ENCODE data around the gene RRP1B. TPM values are rescaled to one million over a fixed set of nuclear protein-coding genes. Genes with fewer than 3 reads are reported as not detected.

RRP1B gene
- total and polyA plus RNA-seq, 4 donors = 13.1 to 25.8 (median 21.7) TPM

- WGBS (ENCODE audit: insufficient coverage) = 94% methylated on average over 16 of the region's 21 CpGs
- peaks cover 80% of the 10 kb centered on the region for H3K36me3 ChIP-seq (ENCODE audit: control insufficient read depth, insufficient read depth, low read length)
- no peaks in the 10 kb centered on the region for H3K9me3 ChIP-seq (ENCODE audit: control insufficient read depth, insufficient read depth, low read length)
- no peaks in the 10 kb centered on the region for H3K27me3 ChIP-seq (ENCODE audit: control insufficient read depth, insufficient read depth, low read length)
- H3K4me1 ChIP-seq (ENCODE audit: control insufficient read depth, insufficient read depth, low read length) = peaks cover 8% of the 10 kb centered on the region
- no peak overlapping the region for H3K27ac ChIP-seq (ENCODE audit: low read depth, low read length)
- no peak for DNase-seq (ENCODE audit: low read depth in 4 of 6, low spot score in 6 of 6)
- no peak overlapping the region for H3K4me3 ChIP-seq (ENCODE audit: low read depth, low read length)
Observed at GRCh38 chr21:43686811-43687565, 27.6 kb downstream of the RRP1B start.

DNA sequence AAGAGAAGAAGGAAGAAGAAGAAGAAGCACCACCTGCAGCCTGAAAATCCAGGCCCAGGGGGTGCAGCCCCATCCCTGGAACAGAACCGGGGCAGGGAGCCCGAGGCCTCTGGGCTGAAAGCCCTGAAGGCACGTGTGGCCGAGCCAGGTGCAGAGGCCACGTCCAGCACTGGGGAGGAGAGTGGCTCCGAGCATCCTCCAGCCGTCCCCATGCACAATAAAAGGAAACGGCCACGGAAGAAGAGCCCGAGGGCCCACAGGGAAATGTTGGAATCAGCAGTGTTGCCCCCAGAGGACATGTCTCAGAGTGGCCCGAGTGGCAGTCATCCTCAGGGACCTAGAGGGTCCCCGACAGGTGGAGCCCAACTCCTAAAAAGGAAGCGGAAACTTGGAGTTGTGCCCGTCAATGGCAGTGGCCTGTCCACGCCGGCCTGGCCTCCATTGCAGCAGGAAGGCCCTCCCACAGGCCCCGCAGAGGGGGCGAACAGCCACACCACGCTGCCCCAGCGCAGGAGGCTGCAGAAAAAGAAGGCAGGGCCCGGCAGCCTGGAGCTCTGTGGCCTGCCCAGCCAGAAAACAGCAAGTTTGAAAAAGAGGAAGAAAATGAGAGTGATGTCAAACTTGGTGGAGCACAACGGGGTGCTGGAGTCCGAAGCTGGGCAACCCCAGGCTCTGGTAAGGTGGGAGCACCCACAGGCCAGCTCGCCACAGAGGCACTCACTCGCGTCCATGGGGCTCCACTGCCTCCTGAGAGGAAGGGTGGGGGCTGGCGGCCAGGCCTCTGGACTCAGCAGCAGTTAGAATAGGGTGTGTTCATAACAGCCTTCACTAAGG, 28.4 kb downstream of the RRP1B start:
- DNase-seq (ENCODE audit: low read depth in 4 of 6, low spot score in 6 of 6) = no peak
- Histone ChIP-seq H3K9me3 (ENCODE audit: control insufficient read depth, insufficient read depth, low read length) (no peaks in the 10 kb centered on the region), H3K4me1 (ENCODE audit: control insufficient read depth, insufficient read depth, low read length) (peaks cover 8% of the 10 kb centered on the region), H3K27me3 (ENCODE audit: control insufficient read depth, insufficient read depth, low read length) (no peaks in the 10 kb centered on the region), H3K4me3 (ENCODE audit: low read depth, low read length) (no peak overlapping the region), H3K27ac (ENCODE audit: low read depth, low read length) (peak overlapping the region; percentile 49), H3K36me3 (ENCODE audit: control insufficient read depth, insufficient read depth, low read length) (peaks cover 82% of the 10 kb centered on the region)
- 91% methylated on average over 25 of the region's 27 CpGs for WGBS (ENCODE audit: insufficient coverage)

GRCh38 chr21:43688906-43689305, 29.5 kb downstream of the RRP1B start:
- no peaks in the 10 kb centered on the region for H3K27me3 ChIP-seq (ENCODE audit: control insufficient read depth, insufficient read depth, low read length)
- H3K4me1 ChIP-seq (ENCODE audit: control insufficient read depth, insufficient read depth, low read length) = peaks cover 8% of the 10 kb centered on the region
- no peak for DNase-seq (ENCODE audit: low read depth in 4 of 6, low spot score in 6 of 6)
- peaks cover 88% of the 10 kb centered on the region for H3K36me3 ChIP-seq (ENCODE audit: control insufficient read depth, insufficient read depth, low read length)
- no peak overlapping the region for H3K27ac ChIP-seq (ENCODE audit: low read depth, low read length)
- no peak overlapping the region for H3K4me3 ChIP-seq (ENCODE audit: low read depth, low read length)
- H3K9me3 ChIP-seq (ENCODE audit: control insufficient read depth, insufficient read depth, low read length) = no peaks in the 10 kb centered on the region
- 94% methylated on average over 12 of the region's 12 CpGs for WGBS (ENCODE audit: insufficient coverage)

GRCh38 chr21:43689556-43690337, 30.4 kb downstream of the RRP1B start:
- Histone ChIP-seq H3K36me3 (ENCODE audit: control insufficient read depth, insufficient read depth, low read length) (peaks cover 91% of the 10 kb centered on the region), H3K27ac (ENCODE audit: low read depth, low read length) (no peak overlapping the region), H3K27me3 (ENCODE audit: control insufficient read depth, insufficient read depth, low read length) (no peaks in the 10 kb centered on the region), H3K4me3 (ENCODE audit: low read depth, low read length) (no peak overlapping the region), H3K4me1 (ENCODE audit: control insufficient read depth, insufficient read depth, low read length) (peaks cover 8% of the 10 kb centered on the region), H3K9me3 (ENCODE audit: control insufficient read depth, insufficient read depth, low read length) (no peaks in the 10 kb centered on the region)
- WGBS (ENCODE audit: insufficient coverage) = 87% methylated on average over 28 of the region's 32 CpGs
- DNase-seq (ENCODE audit: low read depth in 4 of 6, low spot score in 6 of 6) = no peak

- WGBS (ENCODE audit: insufficient coverage) = 93% methylated on average over 7 of the region's 7 CpGs
- no peaks in the 10 kb centered on the region for H3K9me3 ChIP-seq (ENCODE audit: control insufficient read depth, insufficient read depth, low read length)
- no peaks in the 10 kb centered on the region for H3K27me3 ChIP-seq (ENCODE audit: control insufficient read depth, insufficient read depth, low read length)
- peaks cover 8% of the 10 kb centered on the region for H3K4me1 ChIP-seq (ENCODE audit: control insufficient read depth, insufficient read depth, low read length)
- no peak overlapping the region for H3K4me3 ChIP-seq (ENCODE audit: low read depth, low read length)
- no peak overlapping the region for H3K27ac ChIP-seq (ENCODE audit: low read depth, low read length)
- peaks cover 92% of the 10 kb centered on the region for H3K36me3 ChIP-seq (ENCODE audit: control insufficient read depth, insufficient read depth, low read length)
- no peak for DNase-seq (ENCODE audit: low read depth in 4 of 6, low spot score in 6 of 6)
Observed at GRCh38 chr21:43690346-43690745, 31.0 kb downstream of the RRP1B start.

DNA sequence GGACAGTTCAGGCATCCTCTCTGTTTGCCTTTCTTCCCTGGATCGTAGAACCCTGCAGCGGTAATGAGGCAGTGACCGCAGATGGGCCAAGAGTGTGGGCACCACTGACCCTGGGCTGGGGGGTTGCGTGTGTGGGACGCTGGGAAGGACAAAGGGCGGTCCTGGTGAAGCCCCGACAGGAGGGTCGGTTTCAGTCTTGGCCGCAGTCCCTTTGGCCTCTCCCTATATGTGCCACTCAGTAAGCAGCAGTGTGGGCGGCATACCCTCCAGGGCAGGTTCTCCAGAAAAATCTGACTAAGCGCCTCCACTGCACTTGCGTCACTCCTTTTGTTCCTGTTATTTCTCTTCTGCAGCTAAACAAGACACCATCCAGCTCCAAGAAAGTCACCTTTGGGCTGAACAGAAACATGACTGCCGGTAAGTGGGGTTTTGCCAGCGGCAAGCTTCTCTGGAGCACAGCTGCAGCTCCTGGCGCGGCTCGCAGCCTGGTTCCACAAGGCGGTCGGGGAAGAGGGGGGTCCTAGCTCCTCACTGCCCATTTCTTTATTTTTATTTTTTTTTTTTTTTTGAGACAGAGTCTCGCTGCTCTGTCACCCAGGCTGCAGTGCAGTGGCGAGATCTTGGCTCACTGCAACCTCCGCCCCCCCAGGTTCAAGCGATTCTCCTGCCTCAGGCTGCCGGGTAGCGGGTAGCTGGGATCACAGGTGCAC, 31.9 kb downstream of the RRP1B start:
- Histone ChIP-seq H3K9me3 (ENCODE audit: control insufficient read depth, insufficient read depth, low read length) (no peaks in the 10 kb centered on the region), H3K27ac (ENCODE audit: low read depth, low read length) (no peak overlapping the region), H3K27me3 (ENCODE audit: control insufficient read depth, insufficient read depth, low read length) (no peaks in the 10 kb centered on the region), H3K4me3 (ENCODE audit: low read depth, low read length) (no peak overlapping the region), H3K4me1 (ENCODE audit: control insufficient read depth, insufficient read depth, low read length) (peaks cover 8% of the 10 kb centered on the region), H3K36me3 (ENCODE audit: control insufficient read depth, insufficient read depth, low read length) (peaks cover 88% of the 10 kb centered on the region)
- 95% methylated on average over 22 of the region's 25 CpGs for WGBS (ENCODE audit: insufficient coverage)
- DNase-seq (ENCODE audit: low read depth in 4 of 6, low spot score in 6 of 6) = no peak

DNA sequence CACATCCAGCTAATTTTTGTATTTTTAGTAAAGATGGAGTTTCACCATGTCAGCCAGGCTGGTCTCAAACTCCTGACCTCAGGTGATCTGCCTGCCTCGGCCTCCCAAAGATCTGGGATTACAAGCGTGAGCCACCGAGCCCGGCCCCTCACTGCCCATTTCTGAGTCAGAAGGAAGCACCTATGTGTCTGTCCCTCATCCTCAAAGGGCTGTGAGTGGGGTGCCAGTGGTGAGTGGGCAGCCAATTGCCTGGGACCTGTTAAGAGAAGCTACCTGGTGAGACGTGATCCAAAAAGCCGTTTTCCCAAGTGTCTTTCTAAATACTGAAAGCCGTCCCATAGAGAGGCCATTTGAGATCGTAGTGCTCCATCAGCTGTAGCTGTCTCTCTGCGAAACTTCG, 32.4 kb downstream of the RRP1B start:
- Histone ChIP-seq H3K36me3 (ENCODE audit: control insufficient read depth, insufficient read depth, low read length) (peaks cover 88% of the 10 kb centered on the region), H3K27me3 (ENCODE audit: control insufficient read depth, insufficient read depth, low read length) (no peaks in the 10 kb centered on the region), H3K4me3 (ENCODE audit: low read depth, low read length) (no peak overlapping the region), H3K9me3 (ENCODE audit: control insufficient read depth, insufficient read depth, low read length) (no peaks in the 10 kb centered on the region), H3K4me1 (ENCODE audit: control insufficient read depth, insufficient read depth, low read length) (peaks cover 8% of the 10 kb centered on the region), H3K27ac (ENCODE audit: low read depth, low read length) (no peak overlapping the region)
- DNase-seq (ENCODE audit: low read depth in 4 of 6, low spot score in 6 of 6) = no peak
- WGBS (ENCODE audit: insufficient coverage) = 95% methylated on average over 6 of the region's 10 CpGs

- no peaks in the 10 kb centered on the region for H3K9me3 ChIP-seq (ENCODE audit: control insufficient read depth, insufficient read depth, low read length)
- no peak overlapping the region for H3K27ac ChIP-seq (ENCODE audit: low read depth, low read length)
- H3K4me3 ChIP-seq (ENCODE audit: low read depth, low read length) = no peak overlapping the region
- 94% methylated on average over 8 of the region's 8 CpGs for WGBS (ENCODE audit: insufficient coverage)
- H3K36me3 ChIP-seq (ENCODE audit: control insufficient read depth, insufficient read depth, low read length) = peaks cover 76% of the 10 kb centered on the region
- no peaks in the 10 kb centered on the region for H3K27me3 ChIP-seq (ENCODE audit: control insufficient read depth, insufficient read depth, low read length)
- H3K4me1 ChIP-seq (ENCODE audit: control insufficient read depth, insufficient read depth, low read length) = peaks cover 8% of the 10 kb centered on the region
- DNase-seq (ENCODE audit: low read depth in 4 of 6, low spot score in 6 of 6) = no peak
Observed at GRCh38 chr21:43692949-43693348, 33.6 kb downstream of the RRP1B start.

- peaks cover 66% of the 10 kb centered on the region for H3K36me3 ChIP-seq (ENCODE audit: control insufficient read depth, insufficient read depth, low read length)
Observed at GRCh38 chr21:43693981-43694380, 34.6 kb downstream of the RRP1B start.

More at GRCh38 chr21:43693981-43694380, 34.6 kb downstream of the RRP1B start:
- Histone ChIP-seq H3K4me1 (ENCODE audit: control insufficient read depth, insufficient read depth, low read length) (peaks cover 3% of the 10 kb centered on the region), H3K4me3 (ENCODE audit: low read depth, low read length) (no peak overlapping the region), H3K9me3 (ENCODE audit: control insufficient read depth, insufficient read depth, low read length) (no peaks in the 10 kb centered on the region), H3K27ac (ENCODE audit: low read depth, low read length) (no peak overlapping the region), H3K27me3 (ENCODE audit: control insufficient read depth, insufficient read depth, low read length) (no peaks in the 10 kb centered on the region)
- 94% methylated on average over 20 of the region's 23 CpGs for WGBS (ENCODE audit: insufficient coverage)
- DNase-seq (ENCODE audit: low read depth in 4 of 6, low spot score in 6 of 6) = no peak

All from spinal cord (tissue), 10 donors.